ENCODE results near the gene PPP2R3A.
A peak's percentile ranks its signal among the peaks of the same experiment; 100 is the strongest.
"Not testable (repeated sequence)": the region's sequence is repeated elsewhere in the genome, so short reads cannot be mapped to it uniquely, and the experiment has no call there.

PPP2R3A gene

GRCh38 chr3:136023264-136023978 is 57.9 kb downstream of the PPP2R3A start:
- no peak for DNase-seq

DNA sequence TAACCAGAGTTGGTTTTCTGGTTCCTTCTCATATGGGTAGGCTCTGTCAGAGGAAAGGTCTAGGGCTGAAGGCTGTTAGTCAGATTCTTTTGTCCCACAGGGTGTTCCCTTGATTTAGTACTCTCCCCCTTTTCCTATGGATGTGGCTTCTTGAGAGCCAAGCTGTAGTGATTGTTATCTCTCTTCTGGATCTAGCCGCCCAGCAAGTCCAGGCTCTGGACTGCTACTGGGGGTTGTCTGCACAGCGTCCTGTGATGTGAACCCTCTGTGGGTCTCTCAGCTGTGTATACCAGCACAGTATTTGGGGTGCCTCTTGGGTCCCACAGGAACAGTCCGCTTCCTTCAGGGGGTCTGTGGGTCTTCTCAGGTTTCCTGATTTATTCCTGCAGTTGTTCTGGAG is 70.8 kb downstream of the PPP2R3A start:
- no peak for DNase-seq

- no peak for DNase-seq
Observed at GRCh38 chr3:136038668-136039067, 73.1 kb downstream of the PPP2R3A start.

DNA sequence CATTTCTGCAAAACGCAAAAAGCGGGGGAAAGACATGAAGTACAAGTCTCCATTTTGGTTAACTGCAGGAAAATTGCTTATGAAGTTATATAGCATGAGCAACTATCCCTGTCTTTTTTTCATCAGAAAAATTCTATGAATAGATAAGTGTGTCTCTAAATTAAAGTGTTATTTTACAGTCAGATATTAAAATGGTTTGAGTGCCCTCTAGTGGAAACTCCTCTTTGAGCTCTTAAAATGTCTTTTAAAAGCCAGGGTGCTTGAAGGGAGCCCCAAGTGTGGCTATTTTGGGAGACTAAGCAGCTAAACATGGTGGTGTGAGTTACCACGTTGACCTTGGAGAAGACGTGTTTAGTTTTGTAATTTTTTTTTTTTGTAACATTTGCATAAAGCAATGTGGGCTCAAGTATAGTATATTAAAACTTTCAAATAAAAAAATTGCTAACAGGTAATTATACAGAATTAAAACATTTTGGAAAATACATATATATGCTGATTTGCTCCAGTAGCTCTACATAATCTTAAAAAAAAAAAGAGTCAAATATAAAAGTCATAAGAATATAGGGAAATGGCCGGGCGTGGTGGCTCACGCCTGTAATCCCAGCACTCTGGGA is 77.2 kb downstream of the PPP2R3A start:
- DNase-seq = peak; percentile 80

GRCh38 chr3:136044980-136045745 is 79.6 kb downstream of the PPP2R3A start:
- no peak for DNase-seq

- DNase-seq = no peak
Observed at GRCh38 chr3:136048068-136048467, 82.5 kb downstream of the PPP2R3A start.

DNA sequence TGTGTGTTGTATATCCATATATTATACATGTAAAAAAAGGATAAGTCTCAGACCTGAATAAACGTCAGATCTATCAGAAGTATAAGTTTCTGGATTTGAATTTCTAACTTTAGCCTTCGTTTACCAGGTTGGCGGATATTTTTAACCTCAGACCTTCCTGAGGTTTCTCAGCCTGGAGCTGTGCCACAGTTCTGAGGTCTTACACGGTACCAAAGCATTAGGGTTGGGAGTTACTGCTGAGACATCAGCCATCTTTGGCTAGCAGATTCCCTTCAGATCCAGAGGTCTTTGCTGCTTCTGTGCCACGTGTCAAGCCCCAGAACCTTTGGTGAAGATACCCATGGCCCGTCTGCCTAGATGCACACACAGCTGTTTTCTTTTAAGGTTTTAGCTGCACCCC is 84.7 kb downstream of the PPP2R3A start:
- DNase-seq = no peak

DNA sequence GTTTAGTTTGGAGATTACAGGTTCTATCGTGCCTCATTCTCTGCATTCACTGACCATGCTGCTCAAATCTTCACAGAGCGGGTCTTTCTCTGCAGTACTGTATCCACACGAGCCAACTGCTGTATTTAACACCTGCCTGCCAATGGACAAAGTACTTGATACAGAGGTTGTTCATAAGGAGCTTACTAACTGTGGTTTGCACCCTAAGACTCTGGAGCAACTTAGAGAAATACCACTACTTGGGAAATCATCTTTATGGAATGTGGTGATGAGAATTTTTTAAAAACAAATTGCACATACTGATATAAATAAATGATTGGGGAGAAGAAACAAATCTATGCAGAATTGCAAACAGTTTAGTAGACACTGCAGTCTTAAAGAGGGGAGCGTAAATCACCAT is 90.0 kb downstream of the PPP2R3A start:
- no peak for DNase-seq

- no peak for DNase-seq
Observed at GRCh38 chr3:136067211-136067610, 101.7 kb downstream of the PPP2R3A start.

DNA sequence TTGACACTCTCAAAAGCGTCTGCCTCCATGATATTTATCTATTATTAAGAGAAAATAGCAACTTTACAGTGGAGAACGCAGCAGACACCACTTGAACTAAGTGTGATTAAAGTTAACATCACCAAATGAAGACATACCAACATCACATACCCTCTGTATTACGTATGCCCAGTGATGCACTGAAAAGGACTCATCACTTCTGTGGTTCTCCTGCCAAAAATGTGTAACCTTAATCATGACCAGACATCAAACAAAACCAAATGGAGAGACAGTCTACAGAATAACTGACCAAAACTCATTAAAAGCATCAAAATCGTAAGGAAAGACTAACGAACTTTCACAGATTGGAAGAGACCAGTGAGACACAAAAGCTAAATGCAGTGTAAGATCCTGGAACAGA is 103.2 kb downstream of the PPP2R3A start:
- no peak for DNase-seq

DNA sequence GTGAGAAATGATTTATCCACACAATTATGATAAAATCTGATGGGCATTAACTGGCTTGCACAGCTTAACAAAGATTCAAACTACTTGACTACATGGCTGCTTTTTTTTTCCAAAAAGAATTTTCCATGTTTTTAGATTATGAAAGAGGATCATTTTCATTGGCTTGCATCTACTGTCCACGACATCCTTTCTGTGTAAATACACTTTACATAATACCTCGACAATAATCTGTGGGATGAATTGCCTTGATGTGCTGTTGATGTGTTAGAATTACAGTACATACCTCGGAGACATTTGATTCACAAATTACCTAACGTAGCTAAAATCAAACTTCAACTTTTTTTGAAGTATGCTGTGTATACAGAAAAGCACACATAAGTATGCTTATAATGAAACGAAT is 104.4 kb downstream of the PPP2R3A start:
- DNase-seq = no peak

DNA sequence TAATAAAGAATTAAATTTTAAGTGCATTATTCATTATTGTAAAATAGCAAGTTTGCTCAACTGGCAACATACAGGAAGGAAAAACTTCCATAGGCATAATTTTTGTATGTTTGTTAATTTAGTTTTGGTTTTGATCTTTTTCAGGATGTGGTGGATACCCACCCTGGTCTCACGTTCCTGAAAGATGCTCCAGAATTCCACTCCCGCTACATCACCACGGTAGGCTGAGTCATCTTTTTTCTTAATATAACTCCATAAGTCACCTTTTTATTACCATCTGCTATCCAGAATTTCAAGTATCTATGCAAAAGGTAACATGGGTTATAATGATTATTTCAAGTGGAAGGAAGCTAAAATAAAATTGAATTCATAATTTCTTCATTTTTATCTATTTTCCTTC is 104.8 kb downstream of the PPP2R3A start:
- DNase-seq = no peak

DNA sequence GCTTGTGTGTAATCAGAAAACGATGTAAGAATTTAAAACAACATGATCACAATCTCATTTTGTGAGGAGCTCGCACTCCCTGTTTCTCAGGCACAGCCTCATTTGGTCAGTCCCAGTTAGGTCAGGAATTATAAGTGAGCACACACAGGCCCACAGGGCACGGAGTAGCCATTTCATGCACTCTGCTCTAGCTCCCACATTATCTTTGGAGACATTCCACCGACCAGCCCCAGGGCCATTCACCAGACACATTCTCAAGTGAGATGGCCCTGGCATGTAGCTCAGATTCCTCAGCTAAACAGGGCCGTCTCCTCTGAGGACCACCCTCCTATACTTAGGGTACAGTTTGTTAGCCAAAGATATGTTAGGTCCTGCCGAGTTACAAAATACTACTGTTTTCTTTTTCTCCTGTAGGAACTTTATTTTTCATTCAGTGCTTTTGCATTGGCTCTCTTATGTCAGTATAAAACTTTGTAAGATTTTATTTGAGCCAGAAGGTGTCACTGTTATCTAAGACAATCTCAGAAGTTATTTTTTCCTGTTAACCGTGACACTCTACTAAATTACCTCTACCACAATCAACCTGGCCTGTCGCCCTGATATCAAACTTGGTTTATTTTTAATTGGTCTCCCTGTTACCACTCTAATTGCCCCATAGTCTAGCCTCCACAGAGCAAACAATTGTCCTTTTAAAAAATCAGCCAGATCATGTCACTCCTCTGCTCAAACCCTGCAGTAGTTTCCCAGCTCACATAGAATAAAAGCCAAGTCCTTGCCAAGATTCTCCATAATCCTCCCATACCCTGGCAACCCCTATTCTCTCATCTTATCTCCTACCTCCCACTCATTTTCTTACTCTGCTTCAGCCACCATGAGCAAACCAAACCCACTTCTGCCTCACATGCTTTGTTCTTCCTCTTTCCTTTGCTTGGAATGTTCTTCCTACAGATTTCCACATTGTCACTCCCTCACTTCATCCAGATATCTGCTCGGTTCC is 105.7 kb downstream of the PPP2R3A start:
- DNase-seq = peak; percentile 41

DNA sequence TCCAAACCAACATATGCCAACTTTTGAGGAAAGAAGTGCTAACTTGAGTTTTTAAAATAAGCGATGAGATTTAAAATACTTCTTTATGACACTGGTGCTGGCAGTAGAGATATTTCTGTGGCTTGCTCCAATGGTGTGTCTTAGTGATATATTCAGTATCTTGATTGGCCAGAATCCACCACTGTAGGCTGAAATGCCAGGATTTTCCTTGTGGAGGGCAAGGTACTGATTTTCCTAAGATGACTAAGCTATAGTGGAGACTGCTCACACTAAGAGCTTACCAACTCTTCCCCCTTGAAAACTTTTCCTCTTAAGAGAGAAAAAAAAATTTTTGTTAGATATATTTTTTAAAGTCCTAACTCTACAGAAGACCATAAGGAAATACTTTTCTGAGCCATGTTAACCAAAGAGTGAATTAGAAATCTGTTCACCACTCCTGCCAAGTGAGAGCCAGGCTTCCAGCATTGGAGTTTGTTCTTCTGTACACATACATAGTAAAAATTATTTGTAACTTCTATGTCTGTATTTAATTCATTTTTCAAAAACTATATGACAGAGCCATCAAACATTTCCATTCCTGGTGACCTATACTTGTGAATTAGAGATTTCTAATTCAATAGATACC is 109.1 kb downstream of the PPP2R3A start:
- DNase-seq = no peak

GRCh38 chr3:136075218-136075808 is 109.8 kb downstream of the PPP2R3A start:
- DNase-seq = peak; percentile 90

DNA sequence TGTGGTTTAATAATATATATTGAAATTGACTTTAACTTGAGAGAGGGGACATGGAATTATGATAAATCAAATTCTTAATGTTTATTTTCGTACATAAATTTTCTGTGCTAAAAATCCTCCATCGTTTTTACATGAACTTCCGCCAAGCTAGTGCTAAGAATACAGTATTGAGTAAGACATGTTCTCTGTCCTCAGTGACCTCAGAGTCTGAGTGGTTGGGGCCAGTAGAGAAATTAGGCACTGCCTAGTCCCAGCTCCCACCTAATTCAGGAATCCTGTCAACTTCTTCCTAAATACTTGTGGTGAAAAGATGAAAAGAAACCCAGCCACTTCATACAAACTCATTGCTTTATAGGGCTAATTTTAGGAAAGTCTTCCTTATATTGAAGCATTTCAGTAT is 110.3 kb downstream of the PPP2R3A start:
- DNase-seq = peak; percentile 17

- DNase-seq = peak; percentile 56
Observed at GRCh38 chr3:136078421-136079364, 113.2 kb downstream of the PPP2R3A start.

DNA sequence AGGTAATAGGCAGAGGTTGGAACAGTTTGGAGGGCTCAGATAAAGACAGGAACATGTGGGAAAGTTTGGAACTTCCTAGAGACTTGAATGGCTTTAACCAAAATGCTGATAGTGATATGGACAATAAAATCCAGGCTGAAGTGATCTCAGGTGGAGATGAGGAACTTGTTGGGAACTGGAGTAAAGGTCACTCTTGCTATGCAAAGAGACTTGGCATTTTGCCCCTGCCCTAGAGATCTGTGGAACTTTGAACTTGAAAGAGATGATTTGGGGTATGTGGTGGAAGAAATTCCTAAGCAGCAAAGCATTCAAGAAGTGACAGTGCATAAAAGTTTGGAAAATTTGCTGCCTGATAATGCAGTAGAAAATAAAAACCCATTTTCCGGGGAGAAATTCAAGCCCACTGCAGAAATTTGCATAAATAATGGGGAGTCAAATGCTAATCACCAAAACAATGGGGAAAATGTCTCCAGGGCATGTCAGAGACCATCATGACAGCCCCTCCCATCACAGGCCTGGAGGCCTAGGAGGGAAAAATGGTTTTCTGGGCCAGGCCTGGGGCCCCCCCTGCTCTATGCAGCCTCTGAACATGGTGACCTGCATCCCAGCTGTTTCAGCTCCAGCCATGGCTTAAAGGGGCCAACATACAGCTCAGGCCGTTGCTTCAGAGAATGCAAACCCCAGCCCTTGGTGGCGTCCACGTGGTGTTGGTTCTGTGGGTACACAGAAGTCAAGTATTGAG is 118.3 kb downstream of the PPP2R3A start:
- DNase-seq = not testable (repeated sequence)

DNA sequence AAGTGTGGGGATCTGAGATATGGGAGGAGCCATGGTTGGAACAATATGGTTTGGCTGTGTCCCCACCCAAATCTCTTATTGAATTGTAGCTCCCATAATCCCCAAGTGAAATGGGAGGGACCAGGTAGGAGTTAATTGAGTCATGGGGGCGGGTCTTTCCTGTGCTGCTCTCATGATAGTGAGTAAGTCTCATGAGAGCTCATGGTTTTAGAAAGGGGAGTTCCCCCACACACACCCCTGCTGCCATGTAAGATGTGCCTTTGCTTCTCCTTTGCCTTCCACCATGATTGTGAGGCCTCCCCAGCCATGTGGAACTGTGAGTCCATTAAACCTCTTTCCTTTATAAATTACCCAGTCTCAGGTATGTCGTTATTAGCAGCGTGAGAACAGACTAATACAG is 119.5 kb downstream of the PPP2R3A start:
- not testable (repeated sequence) for DNase-seq

GRCh38 chr3:136093771-136094170 is 128.2 kb downstream of the PPP2R3A start:
- no peak for DNase-seq
